AG04450 (cell line): ENCODE data around the gene TUBG2. TPM values are rescaled to one million over a fixed set of nuclear protein-coding genes. Genes with fewer than 3 reads are reported as not detected.

Experiments used
- CTCF ChIA-PET: fragments of 300-600, 350-600 bp; formaldehyde crosslinking; extraction: SDS; loops from one replicate; lab custom pipeline; 2022; ENCODE audit warnings: antibody characterized with exemption, inconsistent platforms; lab: Charles Lee
- POLR2A ChIA-PET: fragments of 350-600 bp; formaldehyde crosslinking; extraction: SDS; loops from one replicate; lab custom pipeline; 2021; ENCODE audit warnings: antibody characterized with exemption, inconsistent platforms; lab: Yijun Ruan, JAX
- DNase-seq: peaks from one replicate; pipeline ENCODE4 v3.0.0-alpha.2; 2011; ENCODE audit warnings: low read depth, low spot score
- H3K27ac ChIP-seq: one replicate; pipeline ENCODE4 v1.5.1; 2012; ENCODE audit warnings: low read depth, low read length, control low read depth
- H3K27me3 ChIP-seq: one replicate; pipeline ENCODE4 v1.6.0; 2012; ENCODE audit warnings: low read length; ENCODE audit not compliant: control insufficient read depth, insufficient read depth
- H3K4me3 ChIP-seq: 2 replicates; pipeline ENCODE4 v1.5.1; 2011; ENCODE audit warnings: mild to moderate bottlenecking, low read depth, low read length, control low read depth
- H3K9me3 ChIP-seq: 2 replicates; pipeline ENCODE4 v1.5.1; 2012; ENCODE audit warnings: low read length; ENCODE audit not compliant: control insufficient read depth, insufficient read depth
- polyA plus RNA-seq: library from polyadenylated mRNA; depleted of rRNA; stranded (reverse); fragments of >200 nt; gene quantifications from 2 replicates; pipeline ENCODE4 v1.2.3, GENCODE V29; 2011
- TF ChIP-seq, protein P1 (sequence below): IDR thresholded peaks from 2 replicates; pipeline ENCODE4 v1.5.1; 2011; ENCODE audit warnings: low read depth, low read length, control low read depth, inconsistent platforms

The TUBG2 gene
- polyA plus RNA-seq, 1 experiment, result 7.8 TPM

DNA sequence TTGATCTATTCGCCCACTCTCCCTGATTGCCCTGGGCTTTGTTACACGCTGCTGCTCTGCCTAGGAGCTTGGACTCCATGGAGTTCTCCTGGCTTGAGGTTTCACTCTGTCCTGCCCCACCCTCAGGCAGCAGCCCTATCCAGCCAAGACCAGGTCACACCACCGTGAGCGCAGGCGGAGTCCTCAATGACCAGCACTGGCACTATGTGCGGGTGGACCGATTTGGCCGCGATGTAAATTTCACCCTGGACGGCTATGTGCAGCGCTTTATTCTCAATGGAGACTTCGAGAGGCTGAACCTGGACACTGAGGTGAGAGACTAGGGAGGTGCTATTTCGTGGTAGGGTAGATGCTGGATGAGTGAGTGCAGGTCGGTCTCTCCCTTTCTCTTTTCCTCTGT, 26.7 kb downstream of the TUBG2 start:
- no peak for DNase-seq
- Histone ChIP-seq H3K27me3 (no peaks in the 10 kb centered on the region), H3K27ac (no peak overlapping the region), H3K9me3 (no peaks in the 10 kb centered on the region; the same call in 1 of the 2 replicates), H3K4me3 (no peak overlapping the region)
- TF ChIP-seq, protein P1, sequence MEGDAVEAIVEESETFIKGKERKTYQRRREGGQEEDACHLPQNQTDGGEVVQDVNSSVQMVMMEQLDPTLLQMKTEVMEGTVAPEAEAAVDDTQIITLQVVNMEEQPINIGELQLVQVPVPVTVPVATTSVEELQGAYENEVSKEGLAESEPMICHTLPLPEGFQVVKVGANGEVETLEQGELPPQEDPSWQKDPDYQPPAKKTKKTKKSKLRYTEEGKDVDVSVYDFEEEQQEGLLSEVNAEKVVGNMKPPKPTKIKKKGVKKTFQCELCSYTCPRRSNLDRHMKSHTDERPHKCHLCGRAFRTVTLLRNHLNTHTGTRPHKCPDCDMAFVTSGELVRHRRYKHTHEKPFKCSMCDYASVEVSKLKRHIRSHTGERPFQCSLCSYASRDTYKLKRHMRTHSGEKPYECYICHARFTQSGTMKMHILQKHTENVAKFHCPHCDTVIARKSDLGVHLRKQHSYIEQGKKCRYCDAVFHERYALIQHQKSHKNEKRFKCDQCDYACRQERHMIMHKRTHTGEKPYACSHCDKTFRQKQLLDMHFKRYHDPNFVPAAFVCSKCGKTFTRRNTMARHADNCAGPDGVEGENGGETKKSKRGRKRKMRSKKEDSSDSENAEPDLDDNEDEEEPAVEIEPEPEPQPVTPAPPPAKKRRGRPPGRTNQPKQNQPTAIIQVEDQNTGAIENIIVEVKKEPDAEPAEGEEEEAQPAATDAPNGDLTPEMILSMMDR, result no peak
- ChIA-PET POLR2A (no interaction called here), CTCF (no interaction called here)

DNA sequence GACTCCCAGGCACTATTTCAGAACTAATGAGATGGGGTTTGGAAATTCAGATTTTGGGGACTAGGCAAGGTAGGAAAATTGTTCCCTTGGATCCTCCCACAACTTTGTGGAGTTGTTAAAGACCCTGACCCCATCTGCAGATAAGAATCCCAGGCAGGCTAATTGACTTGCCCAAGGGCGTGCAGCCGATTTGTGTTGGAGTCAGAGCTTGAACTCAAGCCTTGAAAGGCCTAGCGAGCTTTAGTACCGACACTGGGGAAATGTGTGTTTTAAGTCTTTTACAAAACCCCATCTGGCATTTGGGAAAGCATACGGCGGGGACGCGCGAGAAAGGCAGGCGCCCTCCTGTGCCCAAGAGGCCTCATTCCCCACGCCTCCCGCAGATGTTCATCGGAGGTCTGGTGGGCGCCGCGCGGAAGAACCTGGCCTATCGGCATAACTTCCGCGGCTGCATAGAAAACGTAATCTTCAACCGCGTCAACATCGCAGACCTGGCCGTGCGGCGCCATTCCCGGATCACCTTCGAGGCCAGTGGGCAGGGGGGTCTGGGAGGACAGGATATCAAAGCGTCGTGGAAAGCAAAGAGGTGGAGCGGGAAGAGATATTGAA, 27.5 kb downstream of the TUBG2 start:
- no peak overlapping the region for H3K4me3 ChIP-seq
- no peak overlapping the region for H3K27ac ChIP-seq
- ChIA-PET CTCF (no interaction called here), POLR2A (no interaction called here)
- no peak for DNase-seq
- TF ChIP-seq, protein P1, result no peak
- H3K27me3 ChIP-seq, result no peaks in the 10 kb centered on the region
- no peaks in the 10 kb centered on the region; the same call in 1 of the 2 replicates for H3K9me3 ChIP-seq

DNA sequence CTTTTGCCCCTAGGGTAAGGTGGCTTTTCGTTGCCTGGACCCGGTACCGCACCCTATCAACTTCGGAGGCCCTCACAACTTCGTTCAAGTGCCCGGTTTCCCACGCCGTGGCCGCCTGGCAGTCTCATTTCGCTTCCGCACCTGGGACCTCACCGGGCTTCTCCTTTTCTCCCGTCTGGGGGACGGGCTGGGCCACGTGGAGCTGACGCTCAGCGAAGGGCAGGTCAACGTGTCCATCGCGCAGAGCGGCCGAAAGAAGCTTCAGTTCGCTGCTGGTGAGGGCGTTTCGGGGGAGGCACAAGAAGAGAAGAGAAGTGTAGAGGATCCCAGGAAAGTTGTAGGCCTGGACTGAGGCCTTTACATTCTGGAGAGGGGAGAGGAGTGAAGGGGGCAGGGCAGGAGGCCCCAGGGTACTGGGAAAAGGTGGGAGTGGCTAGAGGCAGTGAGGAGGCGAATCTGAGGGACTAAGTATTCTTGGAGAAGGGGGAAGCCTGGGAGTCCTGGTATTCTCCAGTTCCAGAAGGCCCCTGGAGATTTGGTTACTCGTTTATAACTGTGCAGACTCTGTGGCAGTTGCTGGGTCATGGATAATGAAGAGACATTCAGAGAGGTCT, 28.7 kb downstream of the TUBG2 start:
- TF ChIP-seq, protein P1, result no peak
- Histone ChIP-seq H3K9me3 (no peaks in the 10 kb centered on the region; the same call in 1 of the 2 replicates), H3K4me3 (no peak overlapping the region), H3K27me3 (no peaks in the 10 kb centered on the region), H3K27ac (no peak overlapping the region)
- DNase-seq, result no peak
- CTCF ChIA-PET, result no interaction called here
- POLR2A ChIA-PET, result no interaction called here

DNA sequence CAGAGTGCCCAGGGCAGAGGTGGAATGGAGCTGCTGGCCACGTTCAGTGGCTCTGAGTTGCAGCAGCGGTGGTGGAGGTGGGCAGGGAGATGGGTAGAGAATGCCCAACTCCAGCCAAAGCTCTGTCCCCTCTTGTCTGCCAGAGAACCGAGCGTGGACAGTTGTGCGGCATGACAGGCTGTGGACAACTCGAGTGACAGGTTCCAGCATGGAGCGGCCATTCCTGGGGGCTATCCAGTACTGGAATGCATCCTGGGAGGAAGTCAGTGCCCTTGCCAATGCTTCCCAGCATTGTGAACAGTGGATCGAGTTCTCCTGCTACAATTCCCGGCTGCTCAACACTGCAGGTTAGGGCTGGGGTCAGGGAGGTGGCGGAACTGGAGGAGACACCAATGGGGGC, 31.5 kb downstream of the TUBG2 start:
- no peaks in the 10 kb centered on the region for H3K27me3 ChIP-seq
- no peak for DNase-seq
- H3K27ac ChIP-seq, result no peak overlapping the region
- ChIA-PET CTCF (interaction anchor here (0.9 kb wide), 1 partner anchor 113 kb away, joined by 3 read pairs; the partner anchor contains the start of gene PSMC3IP), POLR2A (interaction anchor here (0.7 to 0.9 kb wide), 2 partner anchors 8 to 848 kb away, joined by 4 to 5 read pairs; no protein-coding TSS in a partner anchor)
- H3K9me3 ChIP-seq, result no peaks in the 10 kb centered on the region
- H3K4me3 ChIP-seq, result no peak overlapping the region
- TF ChIP-seq, protein P1, result no peak

DNA sequence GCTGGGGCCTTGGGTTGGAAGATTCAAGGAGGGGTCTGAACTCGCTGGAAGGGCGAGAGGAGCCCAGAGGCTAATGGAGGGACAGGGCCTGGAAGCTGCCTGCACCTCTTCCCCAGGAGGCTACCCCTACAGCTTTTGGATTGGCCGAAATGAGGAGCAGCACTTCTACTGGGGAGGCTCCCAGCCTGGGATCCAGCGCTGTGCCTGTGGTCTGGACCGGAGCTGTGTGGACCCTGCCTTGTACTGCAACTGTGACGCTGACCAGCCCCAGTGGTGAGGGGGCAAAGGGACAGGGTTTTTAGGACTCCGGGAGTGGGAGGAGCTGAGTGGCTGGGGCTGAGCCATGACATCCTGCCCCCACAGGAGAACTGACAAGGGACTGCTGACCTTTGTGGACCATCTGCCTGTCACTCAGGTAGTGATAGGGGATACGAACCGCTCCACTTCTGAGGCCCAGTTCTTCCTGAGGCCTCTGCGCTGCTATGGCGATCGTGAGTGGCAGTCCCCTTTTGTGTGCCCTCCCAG, 32.0 kb downstream of the TUBG2 start:
- no peak overlapping the region for H3K4me3 ChIP-seq
- H3K27me3 ChIP-seq, result no peaks in the 10 kb centered on the region
- CTCF ChIA-PET, result interaction anchor here (0.9 kb wide), 1 partner anchor 113 kb away, joined by 3 read pairs; the partner anchor contains the start of gene PSMC3IP
- no peak overlapping the region for H3K27ac ChIP-seq
- TF ChIP-seq, protein P1, result no peak
- no peaks in the 10 kb centered on the region for H3K9me3 ChIP-seq
- no peak for DNase-seq
- POLR2A ChIA-PET, result interaction anchor here (0.7 to 0.9 kb wide), 2 partner anchors 8 to 847 kb away, joined by 4 to 5 read pairs; no protein-coding TSS in a partner anchor
